ENCODE measurements around the gene ELOVL7.
"Not testable (repeated sequence)": the region's sequence is repeated elsewhere in the genome, so short reads cannot be mapped to it uniquely, and the experiment has no call there.

ELOVL7 gene

DNA sequence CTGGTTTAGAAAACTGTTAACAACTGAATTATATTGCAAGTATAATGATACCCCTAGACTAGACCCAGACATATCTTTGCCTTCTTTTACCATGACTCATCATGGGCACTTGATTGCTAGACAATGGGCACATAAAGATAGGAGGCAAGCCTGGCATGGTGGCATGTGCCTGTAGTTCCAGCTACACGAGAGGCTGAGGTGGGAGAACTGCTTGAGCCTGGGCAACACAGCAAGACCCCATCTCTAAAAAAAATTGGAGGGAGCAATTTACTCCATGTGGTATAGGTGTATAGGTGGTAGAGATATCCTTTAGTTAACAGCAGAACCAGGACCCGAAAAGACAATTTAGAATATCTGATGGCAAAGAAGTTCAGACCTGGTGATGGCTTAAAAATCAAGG lies 51.6 kb downstream of the ELOVL7 start:
- DNase-seq = no peak

DNA sequence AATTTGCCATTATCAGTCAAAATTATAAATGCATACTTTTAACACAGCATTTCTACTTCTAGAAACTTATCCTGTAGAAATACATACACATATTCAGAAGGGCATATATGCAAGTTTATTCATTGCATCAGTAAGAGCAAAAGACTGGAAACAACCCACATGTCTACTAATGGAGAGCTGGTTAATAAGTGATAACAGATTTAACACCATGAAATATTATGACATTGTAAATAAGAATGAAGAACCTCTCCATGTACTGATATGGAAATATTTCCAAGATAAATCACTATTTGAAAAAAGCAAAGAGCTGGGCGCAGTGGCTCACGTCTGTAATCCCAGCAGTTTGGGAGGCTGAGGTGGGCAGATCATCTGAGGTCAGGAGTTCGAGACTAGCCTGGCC lies 54.5 kb downstream of the ELOVL7 start:
- DNase-seq = no peak

DNA sequence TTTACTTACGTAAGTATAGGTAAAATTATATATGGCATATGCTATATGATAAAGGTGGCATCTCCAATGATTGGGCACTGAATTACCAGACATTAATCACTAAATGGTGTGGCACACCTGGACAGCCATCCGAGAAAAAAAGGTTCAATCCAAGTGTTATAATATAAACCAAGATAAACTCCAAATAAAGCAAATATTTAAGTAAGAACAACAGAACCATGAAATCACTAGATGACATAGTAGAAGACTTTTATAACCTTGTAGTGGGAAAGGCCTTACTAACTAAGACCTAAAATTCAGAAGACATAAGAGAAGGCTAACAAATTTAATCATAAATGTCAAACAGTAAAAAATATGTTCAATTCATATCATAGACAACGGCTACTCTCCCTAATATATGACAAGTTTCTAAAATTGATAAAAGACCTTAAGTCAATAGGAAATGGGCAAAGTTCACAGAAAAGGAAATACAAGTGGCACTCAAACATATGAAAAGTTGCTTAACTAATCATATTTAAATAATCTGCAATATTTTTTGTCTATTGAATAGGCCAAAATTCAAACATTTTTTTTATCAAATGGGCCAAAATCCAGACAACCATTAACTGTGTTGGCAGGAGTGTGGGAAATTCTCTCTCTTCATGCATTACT lies 55.1 kb downstream of the ELOVL7 start:
- DNase-seq = no peak

DNA sequence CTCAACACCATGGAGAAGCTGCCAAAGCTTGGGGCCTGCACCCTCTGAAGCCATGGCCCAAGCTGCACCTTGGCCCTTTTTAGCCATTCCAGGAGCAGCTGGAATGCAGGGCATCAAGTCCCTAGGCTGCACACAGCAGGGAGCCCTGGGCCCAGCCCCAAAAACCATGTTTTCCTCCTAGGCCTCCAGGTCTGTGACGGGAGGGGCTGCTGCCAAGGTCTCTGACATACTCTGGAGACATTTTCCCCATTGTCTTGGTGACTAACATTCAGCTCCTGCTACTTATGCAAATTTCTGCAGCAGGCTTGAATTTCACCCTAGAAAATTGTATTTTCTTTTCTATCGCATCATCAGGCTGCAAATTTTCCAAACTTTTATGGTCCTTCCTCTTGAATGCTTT lies 64.6 kb downstream of the ELOVL7 start:
- DNase-seq = no peak

DNA sequence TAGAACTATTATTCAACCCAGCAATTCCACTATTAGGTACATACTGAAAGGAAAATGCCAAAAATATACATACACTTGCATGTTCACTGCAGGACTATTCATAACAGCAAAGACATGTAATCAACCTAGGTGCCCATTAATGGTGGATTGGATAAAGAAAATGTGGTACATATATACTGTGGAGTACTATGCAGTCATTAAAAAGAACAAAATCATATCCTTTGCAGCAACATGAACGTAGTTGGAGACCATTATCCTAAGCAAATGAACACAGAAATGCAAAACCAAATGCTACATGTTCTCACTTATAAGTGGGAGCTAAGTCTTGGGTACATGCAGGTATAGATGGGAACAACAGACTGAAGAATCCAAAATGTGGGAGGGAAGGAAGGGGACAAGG lies 67.7 kb downstream of the ELOVL7 start:
- DNase-seq = no peak

DNA sequence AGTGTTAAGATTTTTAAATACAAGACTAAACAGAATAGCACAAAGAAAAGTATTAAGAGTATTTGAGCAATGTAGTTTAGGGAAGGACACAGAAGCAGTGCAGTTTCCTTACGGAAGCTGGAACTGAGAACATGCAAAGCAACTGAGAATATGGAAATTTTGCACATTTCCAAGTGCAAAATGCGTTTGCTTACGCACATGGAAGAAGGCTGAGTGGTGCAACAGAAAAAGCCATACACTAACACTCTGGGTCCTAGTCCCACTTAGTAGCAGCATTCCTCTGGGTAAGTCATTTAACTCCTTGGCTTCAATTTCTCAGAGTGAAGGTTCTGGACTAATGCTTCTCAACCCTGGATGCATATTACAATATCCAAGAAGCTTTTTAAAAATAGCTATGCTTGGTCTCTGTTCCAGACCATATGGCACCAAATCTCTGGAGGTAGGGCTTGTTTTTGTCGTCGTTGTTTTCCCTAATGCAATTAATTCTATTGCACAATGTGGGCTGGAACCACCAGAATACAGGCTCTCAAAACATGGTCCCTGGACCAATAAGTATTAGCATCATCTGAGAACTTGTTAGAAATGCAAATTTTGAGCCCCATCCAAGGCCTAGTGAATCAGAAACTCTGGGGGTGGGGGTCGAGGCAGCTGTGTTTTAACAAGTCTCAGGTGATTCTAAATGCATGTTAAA lies 78.9 kb downstream of the ELOVL7 start:
- peak; percentile 19 for DNase-seq

DNA sequence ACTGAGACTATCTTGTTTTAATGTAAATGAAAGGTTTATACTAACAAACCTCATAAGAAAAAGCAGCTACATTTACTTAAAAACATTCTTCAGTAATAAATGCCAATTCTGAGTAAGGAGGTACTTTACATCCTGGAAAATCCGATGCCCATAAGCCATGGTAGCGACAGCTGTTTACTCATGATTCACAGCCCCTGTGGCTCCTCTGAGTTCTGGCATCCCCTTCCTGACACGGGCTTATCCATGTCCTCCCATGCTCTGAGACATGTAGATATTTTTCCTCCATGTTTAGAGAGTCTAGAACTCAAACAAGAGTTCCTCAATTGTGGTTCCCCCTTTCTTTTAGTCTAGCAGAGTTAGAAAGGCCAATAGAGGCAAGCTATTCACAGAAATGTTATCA lies 81.0 kb downstream of the ELOVL7 start:
- DNase-seq = peak; percentile 32

DNA sequence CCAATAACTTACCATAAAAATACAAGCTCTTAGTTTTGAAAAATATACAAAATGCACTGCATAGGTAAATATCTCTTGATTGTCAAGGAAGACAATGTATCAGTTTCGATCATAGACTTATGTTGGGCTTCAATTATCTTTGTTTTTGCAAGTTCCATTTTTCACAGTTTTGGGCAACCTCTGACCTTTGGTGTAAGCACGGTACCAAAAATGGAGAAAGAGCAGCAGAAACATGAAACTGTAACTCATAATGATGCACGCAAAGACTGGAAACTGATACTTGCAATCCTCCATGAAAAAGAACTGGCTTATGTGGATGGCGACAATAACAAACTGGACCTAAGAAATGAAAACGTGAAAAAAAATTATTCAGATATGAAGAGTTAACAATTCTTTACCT lies 89.6 kb downstream of the ELOVL7 start:
- DNase-seq = no peak

DNA sequence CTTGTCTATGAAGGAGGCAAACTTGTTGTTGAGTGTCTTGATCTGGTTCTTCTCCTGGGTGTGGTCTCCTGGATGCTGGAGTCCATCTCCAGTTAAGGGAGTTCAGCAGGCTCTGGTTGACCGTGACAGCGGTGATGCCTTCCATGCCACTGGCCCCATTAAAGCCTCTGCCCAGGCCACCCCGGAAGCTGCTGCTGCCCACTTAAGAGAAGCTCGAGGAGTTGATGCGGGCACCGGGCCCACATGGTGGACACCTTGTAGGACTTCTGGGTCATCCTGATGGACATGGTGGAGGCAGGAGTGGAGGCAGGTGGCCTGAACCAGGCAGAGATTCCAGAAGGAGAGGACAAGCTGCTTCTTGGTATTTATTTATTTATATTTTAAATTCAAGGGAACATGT lies 99.4 kb downstream of the ELOVL7 start:
- no peak for DNase-seq

DNA sequence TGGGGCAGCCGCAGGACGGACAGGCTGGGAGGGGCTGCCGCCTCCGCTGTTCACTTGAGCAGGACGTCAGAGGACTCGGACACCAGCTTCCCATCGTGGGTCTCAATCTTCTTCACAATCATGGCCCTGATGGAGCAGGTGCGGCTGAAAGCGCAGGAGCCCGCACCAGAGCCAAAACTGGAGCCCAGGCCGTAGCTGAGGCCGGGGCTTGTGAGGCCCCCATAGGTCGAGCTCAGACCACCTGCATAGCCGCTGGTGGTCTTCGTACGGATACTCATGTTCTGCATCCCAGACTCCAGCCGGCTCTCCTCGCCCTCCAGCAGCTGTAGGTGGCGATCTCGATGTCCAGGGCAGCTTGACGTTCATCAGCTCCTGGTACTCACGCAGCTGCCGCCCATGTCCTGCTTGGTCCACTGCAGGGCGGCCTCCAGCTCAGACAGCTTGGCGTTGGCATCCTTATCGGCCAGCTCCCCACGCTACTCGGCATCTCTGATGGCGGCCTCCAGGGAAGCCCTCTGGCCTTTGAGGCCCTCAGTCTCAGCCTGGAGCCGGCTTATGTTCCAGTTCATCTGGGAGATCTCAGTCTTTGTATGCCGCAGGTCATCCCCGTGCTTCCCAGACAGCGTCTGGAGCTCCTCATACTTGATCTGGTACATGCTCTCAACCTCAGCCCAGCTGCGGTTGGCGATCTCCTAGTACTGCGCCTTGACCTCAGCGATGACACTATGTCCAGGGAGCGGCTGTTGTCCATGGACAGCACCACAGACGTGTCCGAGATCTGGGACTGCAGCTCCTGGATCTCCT lies 100.4 kb downstream of the ELOVL7 start:
- DNase-seq = no peak

DNA sequence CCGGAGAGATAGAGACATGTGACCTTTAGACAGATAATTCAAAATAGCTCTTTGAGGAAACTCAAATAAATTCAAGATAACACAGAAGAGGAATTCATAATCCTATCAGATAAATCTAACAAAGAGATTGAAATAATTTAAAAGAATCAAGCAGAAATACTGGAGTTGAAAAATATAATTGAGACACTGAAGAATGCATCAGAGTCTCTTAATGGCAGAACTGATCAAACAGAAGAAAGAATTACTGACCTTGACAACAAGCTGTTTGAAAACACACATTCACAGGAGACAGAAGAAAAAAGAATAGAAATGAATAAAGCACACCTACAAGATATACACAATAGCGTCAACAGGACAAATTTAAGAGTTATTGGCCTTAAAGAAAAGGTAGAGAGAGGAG lies 103.7 kb downstream of the ELOVL7 start:
- no peak for DNase-seq

DNA sequence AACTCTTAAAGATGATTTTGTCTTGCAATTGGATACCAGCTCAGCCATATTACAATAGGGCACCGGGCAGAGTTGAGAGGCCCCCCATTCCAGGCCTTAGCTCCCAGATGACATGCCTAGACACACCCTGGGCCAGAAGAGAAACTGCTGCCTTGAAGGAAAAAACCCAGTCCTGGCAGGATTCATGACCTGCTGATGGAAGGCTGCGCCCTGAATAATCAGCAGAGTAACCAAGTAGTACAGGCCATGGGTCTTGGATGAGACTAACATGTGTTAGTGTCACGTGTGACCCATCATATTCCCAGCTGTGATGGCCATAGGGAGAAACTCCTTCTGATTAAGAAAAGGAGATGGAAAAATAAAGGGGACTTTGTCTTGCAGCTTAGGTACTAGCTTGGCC lies 105.1 kb downstream of the ELOVL7 start:
- DNase-seq = no peak

DNA sequence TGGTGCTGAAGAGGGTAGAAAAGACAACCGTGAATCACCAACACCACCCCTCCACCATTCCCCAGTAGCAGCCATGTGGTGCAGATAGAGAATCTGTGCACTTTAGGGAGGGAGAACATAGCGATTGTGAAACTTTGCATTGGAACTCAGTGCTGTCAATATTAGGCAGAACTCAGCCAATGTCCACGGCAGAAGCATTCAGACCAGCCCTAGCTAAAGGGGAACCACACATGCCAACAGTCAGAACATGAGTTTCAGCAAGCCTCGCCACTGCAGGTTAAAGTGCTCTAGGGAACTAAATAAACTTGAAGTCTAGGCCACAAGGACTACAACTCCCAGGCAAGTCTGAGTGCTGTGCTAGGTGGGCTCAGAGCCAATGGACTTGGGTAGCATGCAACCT lies 105.6 kb downstream of the ELOVL7 start:
- no peak for DNase-seq

DNA sequence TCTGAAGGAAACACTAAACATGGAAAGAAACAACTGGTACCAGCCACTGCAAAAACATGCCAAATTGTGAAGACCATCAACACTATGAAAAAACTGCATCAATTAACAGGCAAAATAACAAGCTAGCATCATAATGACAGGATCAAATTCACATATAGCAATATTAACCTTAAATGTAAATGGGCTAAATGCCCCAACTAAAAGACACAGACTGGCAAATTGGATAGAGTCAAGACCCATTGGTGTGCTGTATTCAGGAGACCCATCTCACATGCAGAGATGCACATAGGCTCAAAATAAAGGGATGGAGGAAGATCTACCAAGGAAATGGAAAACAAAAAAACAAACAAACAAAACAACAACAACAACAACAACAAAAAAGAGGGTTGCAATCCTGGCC lies 113.2 kb downstream of the ELOVL7 start:
- DNase-seq = not testable (repeated sequence)

DNA sequence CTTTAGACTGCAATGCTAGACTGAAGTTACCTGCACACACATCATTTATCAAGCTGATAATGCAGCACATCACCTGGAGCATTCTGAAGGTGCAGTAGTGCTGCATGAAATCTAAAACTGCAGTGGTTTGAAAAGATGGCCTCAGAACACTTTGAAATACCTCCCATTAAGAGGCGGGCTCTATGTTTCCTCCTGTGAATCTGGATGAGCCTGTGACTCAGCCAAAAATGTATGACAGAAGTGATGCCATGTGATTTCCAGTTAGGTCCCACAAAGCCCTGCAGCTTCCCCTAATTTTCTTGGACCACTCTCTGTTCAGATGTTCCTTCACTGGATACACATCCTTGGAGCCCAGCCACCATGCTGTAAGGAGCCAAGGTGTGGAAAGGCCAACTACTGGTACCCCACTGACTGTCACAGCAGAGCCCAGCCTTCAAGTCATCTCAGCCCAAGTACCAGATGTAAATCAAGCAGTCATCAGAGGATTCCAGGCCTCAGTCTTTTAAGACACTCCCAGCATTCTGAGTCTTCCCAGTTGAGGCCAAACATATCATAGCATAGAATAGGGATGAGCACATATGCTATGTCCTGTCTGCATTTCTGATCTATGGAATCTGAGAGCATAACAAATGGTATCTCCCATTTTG lies 116.9 kb downstream of the ELOVL7 start:
- DNase-seq = no peak

DNA sequence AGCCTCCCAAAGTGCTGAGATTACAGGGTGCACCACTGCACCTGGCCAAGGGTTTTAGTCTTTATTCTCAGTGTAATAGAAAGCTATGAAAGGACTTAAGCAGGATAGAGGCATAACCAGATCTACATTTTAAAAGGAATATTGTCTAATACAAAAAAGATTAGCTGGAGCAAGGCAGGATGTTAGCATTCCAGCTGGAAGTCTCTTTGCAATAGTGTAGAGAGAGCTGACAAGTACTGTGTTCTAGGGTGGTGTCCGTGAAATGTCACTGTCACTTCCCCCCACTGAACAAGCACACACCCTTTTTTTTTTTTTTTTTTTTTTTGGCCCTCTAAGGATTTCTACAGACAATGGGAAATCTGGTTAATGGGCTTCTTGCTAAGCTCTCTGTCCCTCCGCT lies 119.9 kb downstream of the ELOVL7 start:
- no peak for DNase-seq

DNA sequence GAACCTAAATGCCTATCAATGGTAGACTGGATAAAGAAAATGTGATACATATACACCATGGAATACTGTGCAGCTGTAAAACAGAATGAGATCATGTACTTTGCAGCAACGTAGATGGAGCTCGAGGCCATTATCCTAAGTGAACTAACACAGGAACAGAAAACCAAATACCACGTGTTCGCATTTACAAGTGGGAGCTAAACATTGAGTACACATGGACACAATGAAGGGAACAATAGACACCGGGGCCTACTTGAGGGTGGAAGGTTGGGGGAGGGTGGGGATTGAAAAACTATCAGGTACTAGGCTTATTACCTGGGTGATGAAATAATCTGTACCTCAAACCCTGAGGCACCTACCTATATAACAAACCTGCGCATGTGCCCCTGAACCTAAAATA lies 121.7 kb downstream of the ELOVL7 start:
- no peak for DNase-seq

DNA sequence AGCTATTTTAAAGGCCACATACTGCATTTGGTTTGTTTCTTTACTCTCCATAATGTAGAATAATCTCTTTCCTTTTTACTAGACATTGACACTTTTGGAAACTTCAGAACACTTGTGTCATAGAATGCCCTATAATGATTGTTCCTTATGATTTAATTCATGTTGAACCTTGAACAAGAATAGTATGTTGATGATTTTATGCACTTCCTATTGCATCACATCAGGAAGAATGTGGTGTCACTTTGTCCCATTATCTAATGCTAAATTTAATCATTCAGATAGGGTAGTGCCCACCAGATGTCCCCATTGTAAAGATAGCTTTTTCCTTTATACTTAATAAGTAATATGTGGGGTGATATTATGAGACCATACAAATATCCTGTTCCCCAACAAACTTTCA lies 124.7 kb downstream of the ELOVL7 start:
- DNase-seq = no peak

DNA sequence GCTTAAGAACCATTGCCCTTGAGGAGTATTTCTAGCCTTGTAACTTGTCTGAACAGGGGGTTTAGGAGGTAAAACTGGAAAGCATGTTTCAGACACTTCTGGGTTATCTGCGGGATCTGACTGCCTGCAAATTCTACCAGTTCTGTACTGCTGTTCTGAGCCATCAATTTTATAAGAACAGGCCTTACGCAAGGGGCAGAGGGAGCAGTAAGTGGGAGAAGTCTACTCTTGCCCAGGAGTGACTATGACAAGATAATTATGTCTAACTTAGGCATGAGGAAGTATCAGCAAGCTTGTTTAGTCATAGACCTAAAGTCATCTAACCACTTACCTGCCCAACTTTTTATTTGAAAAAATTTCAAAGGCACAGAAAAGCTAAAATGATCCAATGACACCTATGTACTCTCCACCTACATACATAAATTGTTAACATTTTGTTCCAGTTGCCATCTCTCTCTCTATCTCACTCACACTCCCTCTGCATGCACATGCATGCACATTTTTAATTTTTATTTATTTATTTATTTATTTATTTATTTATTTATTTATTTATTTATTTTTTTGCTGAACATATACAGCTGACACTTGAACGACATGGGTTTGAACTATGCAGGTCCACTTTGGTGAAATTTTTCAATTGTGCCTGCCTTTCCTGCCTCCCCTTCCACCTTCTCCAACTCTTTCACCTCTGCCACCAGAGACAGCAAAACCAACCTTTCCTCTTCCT lies 125.7 kb downstream of the ELOVL7 start:
- no peak for DNase-seq

DNA sequence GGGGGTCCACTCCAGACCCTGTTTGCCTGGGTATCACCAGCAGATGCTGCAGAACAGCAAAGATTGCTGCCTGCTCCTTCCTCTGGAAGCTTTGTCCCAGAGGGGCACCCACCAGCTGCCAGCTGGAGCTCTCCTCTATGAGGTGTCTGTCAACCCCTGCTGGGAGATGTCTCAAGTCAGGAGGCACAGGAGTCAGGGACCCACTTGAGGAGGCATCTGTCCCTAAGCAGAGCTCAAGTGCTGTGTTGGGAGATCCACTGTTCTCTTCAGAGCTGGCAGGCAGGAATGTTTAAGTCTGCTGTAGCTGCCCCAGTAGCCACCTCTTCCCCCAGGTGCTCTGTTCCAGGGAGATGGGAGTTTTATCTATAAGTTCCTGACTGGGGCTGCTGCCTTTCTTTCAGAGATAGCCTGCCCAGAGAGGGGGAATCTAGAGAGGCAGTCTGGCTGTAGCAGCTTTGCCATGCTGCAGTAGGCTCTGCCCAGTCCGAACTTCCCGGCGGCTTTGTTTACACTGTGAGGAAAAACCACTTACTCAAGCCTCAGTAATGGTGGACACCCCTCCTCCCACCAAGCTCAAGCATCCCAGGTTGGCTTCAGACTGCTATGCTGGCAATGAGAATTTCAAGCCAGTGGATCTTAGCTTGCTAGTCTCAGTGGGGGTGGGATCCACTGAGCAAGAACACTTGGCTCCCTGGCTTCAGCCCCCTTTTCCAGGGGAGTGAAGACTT lies 128.7 kb downstream of the ELOVL7 start:
- not testable (repeated sequence) for DNase-seq

DNA sequence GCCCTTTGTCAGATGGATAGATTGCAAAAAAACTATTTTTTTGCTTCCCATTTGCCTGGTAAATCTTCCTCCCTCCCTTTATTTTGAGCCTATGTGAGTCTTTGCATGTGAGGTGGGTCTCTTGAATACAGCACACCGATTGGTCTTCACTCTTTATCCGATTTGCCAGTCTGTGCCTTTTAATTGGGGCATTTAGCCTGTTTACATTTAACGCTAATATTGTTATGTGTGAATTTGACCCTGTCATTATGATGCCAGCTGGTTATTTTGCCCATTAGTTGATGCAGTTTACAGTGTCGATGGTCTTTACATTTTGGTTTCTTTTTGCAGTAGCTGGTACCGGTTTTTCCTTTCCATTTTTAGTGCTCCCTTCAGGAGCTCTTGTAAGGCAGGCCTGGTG lies 131.1 kb downstream of the ELOVL7 start:
- DNase-seq = no peak

DNA sequence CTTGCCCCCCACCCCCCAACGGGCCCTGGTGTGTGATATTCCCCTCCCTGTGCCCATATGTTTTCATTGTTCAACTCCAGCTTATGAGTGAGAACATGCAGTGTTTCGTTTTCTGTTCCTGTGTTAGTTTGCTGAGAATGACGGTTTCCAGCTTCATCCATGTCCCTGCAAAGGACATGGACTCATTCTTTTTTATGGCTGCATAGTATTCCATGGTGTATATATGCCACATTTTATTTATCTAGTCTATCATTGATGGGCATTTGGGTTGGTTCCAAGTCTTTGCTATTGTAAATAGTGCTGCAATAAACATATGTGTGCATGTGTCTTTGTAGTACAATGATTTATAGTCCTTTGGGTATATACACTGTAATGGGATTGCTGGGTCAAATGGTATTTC lies 132.2 kb downstream of the ELOVL7 start:
- not testable (repeated sequence) for DNase-seq

All from NCI-H82 (cell line).